Kidney epithelial cell (primary cell): Measurements from ENCODE around the gene ZBED1. TPM values are rescaled to one million over a fixed set of nuclear protein-coding genes. Genes with fewer than 3 reads are reported as not detected.
"Not testable (repeated sequence)": the region's sequence is repeated elsewhere in the genome, so short reads cannot be mapped to it uniquely, and the experiment has no call there.

Experiments used
- DNase-seq: peaks from one replicate; pipeline ENCODE4 v3.0.0-alpha.2; 2010; ENCODE audit warnings: low read depth
- H3K27me3 ChIP-seq: 2 replicates; pipeline ENCODE4 v1.6.0; 2011; ENCODE audit warnings: low read length; ENCODE audit not compliant: control insufficient read depth, insufficient read depth
- H3K36me3 ChIP-seq: 2 replicates; pipeline ENCODE4 v1.5.1; 2011; ENCODE audit warnings: low read length; ENCODE audit not compliant: control insufficient read depth, insufficient read depth
- H3K4me3 ChIP-seq: 2 replicates; pipeline ENCODE4 v1.5.1; 2011; ENCODE audit warnings: low read depth, mild to moderate bottlenecking, control low read depth, low read length
- total RNA-seq: library from RNA; depleted of rRNA; stranded (reverse); fragments of >200 nt; gene quantifications from 2 replicates; pipeline ENCODE4 v1.2.3, GENCODE V29; 2015
- TF ChIP-seq, protein P1 (sequence below): IDR thresholded peaks from 2 replicates; pipeline ENCODE4 v1.5.1; 2011; ENCODE audit warnings: mild to moderate bottlenecking, moderate library complexity, low read length, control low read depth, inconsistent platforms; ENCODE audit not compliant: insufficient read depth, poor library complexity, severe bottlenecking

Gene ZBED1
- total RNA-seq, 1 donor from 2014 or later = 48.3 TPM

DNA sequence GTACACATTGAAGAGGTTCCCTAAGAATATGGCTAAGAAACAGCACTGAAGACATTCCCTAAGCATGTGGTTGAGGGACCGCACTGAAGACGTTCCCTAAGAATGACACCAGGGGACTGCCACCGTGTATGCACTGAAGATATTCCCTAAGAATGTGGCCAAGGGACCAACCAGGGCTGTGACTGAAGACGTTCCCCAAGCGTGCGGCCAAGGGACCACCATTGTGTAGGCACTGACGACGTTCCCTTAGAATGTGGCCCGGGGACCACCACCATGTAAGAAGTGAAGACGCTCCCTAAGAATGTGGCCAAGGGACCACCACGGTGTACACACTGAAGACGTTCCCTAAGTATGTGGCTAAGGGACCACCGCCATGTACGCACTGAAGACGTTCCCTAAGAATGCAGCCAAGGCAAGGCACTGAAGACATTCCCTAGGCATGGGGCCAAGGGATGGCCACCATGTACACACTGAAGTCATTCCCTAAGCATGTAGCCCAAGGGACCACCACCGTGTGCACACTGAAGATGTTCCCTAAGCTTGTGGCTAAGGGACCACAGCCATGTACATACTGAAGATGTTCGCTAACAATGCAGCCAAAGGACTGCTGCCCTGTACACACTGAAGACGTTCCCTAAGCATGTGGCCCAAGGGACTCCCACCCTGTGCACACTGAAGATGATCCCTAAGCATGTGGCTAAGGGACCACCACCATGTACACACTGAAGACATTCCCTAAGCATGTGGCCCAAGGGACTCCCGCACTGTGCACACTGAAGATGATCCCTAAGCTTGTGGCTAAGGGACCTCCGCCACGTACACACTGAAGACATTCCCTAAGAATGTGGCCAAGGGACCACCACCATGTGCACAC is 22.0 kb downstream of the ZBED1 start:
- TF ChIP-seq, protein P1, sequence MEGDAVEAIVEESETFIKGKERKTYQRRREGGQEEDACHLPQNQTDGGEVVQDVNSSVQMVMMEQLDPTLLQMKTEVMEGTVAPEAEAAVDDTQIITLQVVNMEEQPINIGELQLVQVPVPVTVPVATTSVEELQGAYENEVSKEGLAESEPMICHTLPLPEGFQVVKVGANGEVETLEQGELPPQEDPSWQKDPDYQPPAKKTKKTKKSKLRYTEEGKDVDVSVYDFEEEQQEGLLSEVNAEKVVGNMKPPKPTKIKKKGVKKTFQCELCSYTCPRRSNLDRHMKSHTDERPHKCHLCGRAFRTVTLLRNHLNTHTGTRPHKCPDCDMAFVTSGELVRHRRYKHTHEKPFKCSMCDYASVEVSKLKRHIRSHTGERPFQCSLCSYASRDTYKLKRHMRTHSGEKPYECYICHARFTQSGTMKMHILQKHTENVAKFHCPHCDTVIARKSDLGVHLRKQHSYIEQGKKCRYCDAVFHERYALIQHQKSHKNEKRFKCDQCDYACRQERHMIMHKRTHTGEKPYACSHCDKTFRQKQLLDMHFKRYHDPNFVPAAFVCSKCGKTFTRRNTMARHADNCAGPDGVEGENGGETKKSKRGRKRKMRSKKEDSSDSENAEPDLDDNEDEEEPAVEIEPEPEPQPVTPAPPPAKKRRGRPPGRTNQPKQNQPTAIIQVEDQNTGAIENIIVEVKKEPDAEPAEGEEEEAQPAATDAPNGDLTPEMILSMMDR = no peak
- H3K27me3 ChIP-seq = no peaks in the 10 kb centered on the region
- no peak for DNase-seq
- no peak overlapping the region for H3K4me3 ChIP-seq
- no peaks in the 10 kb centered on the region for H3K36me3 ChIP-seq

DNA sequence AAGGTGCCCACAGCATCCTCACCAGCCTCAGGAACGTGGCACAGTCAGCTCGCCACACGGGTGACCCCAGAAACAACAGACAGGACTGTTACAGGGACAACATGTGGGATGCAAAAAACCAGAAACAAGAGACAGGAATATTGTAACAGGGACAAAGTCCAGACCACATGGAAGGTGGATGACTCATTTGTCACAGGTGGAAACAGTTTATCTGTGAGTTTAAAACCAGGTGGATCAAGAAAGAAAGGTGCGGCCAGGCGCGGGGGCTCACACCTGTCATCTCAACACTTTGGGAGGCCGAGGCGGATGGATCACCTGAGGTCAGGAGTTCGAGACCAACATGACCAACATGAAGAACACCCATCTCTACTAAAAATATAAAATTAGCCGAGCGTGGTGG is 23.5 kb downstream of the ZBED1 start:
- not testable (repeated sequence) for H3K4me3 ChIP-seq, DNase-seq, H3K27me3 ChIP-seq, H3K36me3 ChIP-seq

DNA sequence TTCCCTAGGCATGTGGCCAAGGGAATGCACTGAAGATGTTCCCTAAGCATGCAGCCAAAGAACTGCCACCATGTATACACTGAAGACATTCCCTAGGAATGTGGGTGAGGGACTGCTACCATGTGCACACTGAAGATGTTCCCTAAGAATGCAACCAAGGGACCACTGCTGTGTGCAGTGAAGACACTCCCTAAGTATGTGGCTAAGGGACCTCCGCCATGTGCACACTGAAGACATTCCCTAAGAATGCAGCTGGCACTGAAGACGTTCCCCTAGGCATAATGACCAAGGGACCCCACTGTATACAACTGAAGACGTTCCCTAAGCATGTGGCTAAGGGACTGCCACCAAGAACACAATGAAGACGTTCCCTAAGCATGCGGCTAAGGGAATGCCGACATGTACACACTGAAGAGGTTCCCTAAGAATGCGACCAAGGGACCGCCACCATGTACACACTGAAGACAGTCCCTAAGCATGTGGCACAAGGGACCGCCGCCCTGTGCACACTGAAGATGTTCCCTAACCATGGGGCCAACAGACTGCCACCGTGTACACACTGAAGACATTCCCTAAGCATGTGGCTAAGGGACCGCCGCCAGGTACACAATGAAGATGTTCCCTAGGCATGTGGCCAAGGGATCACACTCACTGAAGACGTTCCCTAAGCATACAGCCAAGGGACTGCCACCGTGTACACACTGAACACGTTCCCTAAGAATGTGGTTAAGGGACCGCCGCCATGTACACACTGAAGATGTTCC is 25.6 kb downstream of the ZBED1 start:
- no peaks in the 10 kb centered on the region for H3K27me3 ChIP-seq
- no peaks in the 10 kb centered on the region for H3K36me3 ChIP-seq
- no peak overlapping the region for H3K4me3 ChIP-seq
- no peak for DNase-seq
- TF ChIP-seq, protein P1 = no peak

DNA sequence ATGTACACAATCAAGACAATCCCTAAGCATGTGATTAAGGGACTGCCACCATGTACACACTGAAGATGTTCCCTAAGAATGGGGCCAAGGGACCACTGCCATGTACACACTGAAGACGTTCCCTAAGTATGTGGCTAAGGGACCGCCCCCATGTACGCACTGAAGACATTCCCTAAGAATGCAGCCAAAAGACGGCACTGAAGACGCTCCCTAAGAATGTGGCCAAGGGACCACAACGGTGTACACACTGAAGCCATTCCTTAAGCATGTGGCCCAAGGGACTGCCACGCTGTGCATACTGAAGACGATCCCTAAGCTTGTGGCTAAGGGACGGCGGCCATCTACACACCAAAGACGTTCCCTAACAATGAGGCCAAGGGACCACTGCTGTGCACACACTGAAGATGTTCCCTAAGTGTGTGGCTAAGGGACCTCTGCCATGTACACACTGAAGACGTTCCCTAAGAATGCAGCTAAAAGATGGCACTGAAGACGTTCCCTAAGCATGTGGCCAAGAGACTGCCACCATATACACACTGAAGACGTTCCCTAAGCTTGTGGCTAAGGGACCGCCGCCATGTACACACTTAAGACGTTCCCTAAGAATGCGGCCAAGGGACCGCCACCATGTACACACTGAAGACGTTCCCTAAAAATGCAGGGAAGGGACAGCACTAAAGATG is 26.4 kb downstream of the ZBED1 start:
- TF ChIP-seq, protein P1 = no peak
- Histone ChIP-seq H3K4me3 (no peak overlapping the region), H3K36me3 (no peaks in the 10 kb centered on the region), H3K27me3 (no peaks in the 10 kb centered on the region)
- no peak for DNase-seq

DNA sequence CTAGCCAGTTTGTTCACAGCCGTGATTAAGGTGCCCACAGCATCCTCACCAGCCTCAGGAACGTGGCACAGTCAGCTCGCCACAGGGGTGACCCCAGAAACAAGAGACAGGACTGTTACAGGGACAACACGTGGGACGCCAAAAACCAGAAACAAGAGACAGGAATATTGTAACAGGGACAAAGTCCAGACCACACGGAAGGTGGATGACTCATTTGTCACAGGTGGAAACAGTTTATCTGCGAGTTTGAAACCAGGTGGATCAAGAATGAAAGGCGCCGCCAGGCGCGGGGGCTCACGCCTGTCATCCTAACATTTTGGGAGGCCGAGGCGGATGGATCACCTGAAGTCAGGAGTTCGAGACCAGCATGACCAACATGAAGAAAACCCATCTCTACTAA is 27.7 kb downstream of the ZBED1 start:
- not testable (repeated sequence) for H3K4me3 ChIP-seq, DNase-seq, H3K27me3 ChIP-seq, H3K36me3 ChIP-seq

DNA sequence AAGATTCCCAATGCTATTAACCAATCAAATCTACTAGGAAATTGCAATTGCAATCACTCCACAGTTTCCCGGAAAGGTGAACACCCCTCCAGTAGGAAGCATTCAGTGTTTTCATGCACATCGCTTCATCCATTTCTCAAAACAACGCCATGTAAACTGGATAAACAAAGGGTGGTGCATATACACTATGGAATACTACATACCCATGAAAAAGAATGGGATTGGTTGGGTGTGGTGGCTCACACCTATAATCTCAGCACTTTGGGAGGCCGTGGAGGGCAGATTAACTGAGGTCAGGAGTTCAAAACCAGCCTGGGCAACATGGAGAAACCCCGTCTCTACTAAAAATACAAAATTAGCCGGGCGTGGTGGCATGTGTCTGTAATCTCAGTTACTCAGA is 29.1 kb downstream of the ZBED1 start:
- Histone ChIP-seq H3K36me3 (no peaks in the 10 kb centered on the region), H3K4me3 (no peak overlapping the region), H3K27me3 (no peaks in the 10 kb centered on the region)
- TF ChIP-seq, protein P1 = no peak
- no peak for DNase-seq

DNA sequence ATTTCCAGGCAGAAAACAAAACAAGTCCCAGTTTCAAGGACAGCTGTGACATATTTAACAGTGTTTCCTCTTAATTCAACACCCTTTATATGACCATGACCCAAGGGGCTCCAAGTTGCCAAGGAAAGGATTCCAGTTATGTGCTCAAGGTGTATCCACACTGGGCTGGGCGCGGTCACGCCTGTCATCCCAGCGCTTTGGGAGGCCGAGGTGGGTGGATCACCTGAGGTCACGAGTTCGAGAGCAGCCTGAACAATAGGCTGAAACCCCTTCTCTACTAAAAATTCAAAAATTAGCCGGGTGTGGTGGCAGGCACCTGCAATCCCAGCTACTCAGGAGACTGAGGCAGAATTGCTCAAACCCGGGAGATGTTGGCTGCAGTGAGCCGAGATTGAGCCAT is 29.6 kb downstream of the ZBED1 start:
- not testable (repeated sequence) for H3K27me3 ChIP-seq, DNase-seq, H3K36me3 ChIP-seq, H3K4me3 ChIP-seq

DNA sequence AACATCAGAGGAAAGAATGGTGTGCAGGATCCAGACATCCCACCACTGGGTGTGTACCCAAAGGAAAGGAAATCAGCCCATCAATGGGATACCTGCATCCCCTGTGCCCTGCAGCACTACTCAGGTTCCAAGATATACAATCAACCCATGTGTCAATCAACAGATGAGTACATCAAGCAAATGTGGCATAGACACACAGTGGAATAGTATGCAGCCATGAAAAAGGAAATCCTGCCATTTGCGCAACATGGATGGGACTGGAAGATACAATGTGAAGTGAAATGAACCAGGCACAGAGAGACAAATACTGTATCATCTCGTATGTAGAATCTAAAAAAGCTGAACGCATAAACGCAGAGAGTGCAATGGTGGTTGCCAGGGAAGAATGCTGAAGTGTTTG is 30.9 kb downstream of the ZBED1 start:
- not testable (repeated sequence) for H3K4me3 ChIP-seq, DNase-seq, H3K27me3 ChIP-seq, H3K36me3 ChIP-seq
